MM.1S (cell line): ENCODE data around the gene USP38.

Source experiments
- DNase-seq: peaks from one replicate; pipeline ENCODE4 v3.0.0-alpha.2; 2015
- H2AFZ ChIP-seq: fragments of 300-600 bp; sonication (generic); 2 replicates; pipeline ENCODE4 v1.6.0; 2016; ENCODE audit warnings: antibody characterized with exemption, low read length
- H3F3A ChIP-seq: fragments of 300-600 bp; sonication (generic); 2 replicates; pipeline ENCODE4 v1.6.1; 2016; ENCODE audit warnings: mild to moderate bottlenecking, antibody characterized with exemption, low read length, moderate library complexity, mixed read lengths; ENCODE audit not compliant: insufficient read depth
- H3K27ac ChIP-seq: fragments of 300-600 bp; sonication (generic); 2 replicates; pipeline ENCODE4 v1.5.1; 2016; ENCODE audit warnings: mild to moderate bottlenecking, low read length
- H3K27me3 ChIP-seq: fragments of 300-600 bp; sonication (generic); replicated peaks from 2 replicates; pipeline ENCODE4 v1.6.0; 2016; ENCODE audit warnings: low read length; ENCODE audit not compliant: insufficient read depth
- H3K36me3 ChIP-seq: fragments of 300-600 bp; sonication (generic); replicated peaks from 2 replicates; pipeline ENCODE4 v1.6.1; 2016; ENCODE audit warnings: mild to moderate bottlenecking, low read length, mixed read lengths; ENCODE audit not compliant: insufficient read depth
- H3K4me1 ChIP-seq: fragments of 300-600 bp; sonication (generic); 2 replicates; pipeline ENCODE4 v1.6.1; 2016; ENCODE audit warnings: low read length, mixed read lengths
- H3K4me2 ChIP-seq: fragments of 300-600 bp; sonication (generic); 2 replicates; pipeline ENCODE4 v1.6.0; 2016; ENCODE audit warnings: low read depth, low read length
- H3K4me3 ChIP-seq: fragments of 300-600 bp; sonication (generic); 2 replicates; pipeline ENCODE4 v1.5.1; 2016; ENCODE audit warnings: low read length, mixed read lengths
- H3K79me2 ChIP-seq: fragments of 300-600 bp; sonication (generic); 2 replicates; pipeline ENCODE4 v1.6.1; 2016; ENCODE audit warnings: mixed run types, low read length, mixed read lengths
- H3K9ac ChIP-seq: fragments of 300-600 bp; sonication (generic); 2 replicates; pipeline ENCODE4 v1.6.1; 2016; ENCODE audit warnings: low read length, mixed read lengths
- H3K9me2 ChIP-seq: fragments of 300-600 bp; sonication (generic); replicated peaks from 2 replicates; pipeline ENCODE4 v1.6.1; 2016; ENCODE audit warnings: mild to moderate bottlenecking, low read length, mixed read lengths; ENCODE audit not compliant: insufficient read depth
- H3K9me3 ChIP-seq: fragments of 300-600 bp; sonication (generic); replicated peaks from 2 replicates; pipeline ENCODE4 v1.6.1; 2016; ENCODE audit warnings: mild to moderate bottlenecking, low read length, mixed read lengths; ENCODE audit not compliant: insufficient read depth
- H4K20me1 ChIP-seq: fragments of 300-600 bp; sonication (generic); 2 replicates; pipeline ENCODE4 v1.6.1; 2016; ENCODE audit warnings: mild to moderate bottlenecking, low read length, moderate library complexity, mixed read lengths; ENCODE audit not compliant: insufficient read depth
- EZH2 ChIP-seq: fragments of 300-600 bp; sonication (generic); optimal IDR thresholded peaks from 2 replicates; pipeline ENCODE3; 2017; ENCODE audit warnings: low read depth, mild to moderate bottlenecking, antibody characterized with exemption, low read length, mixed read lengths
- EZH2phosphoT487 ChIP-seq: fragments of 300-600 bp; sonication (generic); IDR thresholded peaks from 2 replicates; pipeline ENCODE4 v1.6.1; 2018; ENCODE audit warnings: antibody characterized with exemption, low read length
- TF ChIP-seq, protein P1 (sequence below): fragments of 300-600 bp; sonication (generic); IDR thresholded peaks from 2 replicates; pipeline ENCODE4 v1.5.1; 2016; ENCODE audit warnings: antibody characterized with exemption, low read length, mixed read lengths

Gene USP38

DNA sequence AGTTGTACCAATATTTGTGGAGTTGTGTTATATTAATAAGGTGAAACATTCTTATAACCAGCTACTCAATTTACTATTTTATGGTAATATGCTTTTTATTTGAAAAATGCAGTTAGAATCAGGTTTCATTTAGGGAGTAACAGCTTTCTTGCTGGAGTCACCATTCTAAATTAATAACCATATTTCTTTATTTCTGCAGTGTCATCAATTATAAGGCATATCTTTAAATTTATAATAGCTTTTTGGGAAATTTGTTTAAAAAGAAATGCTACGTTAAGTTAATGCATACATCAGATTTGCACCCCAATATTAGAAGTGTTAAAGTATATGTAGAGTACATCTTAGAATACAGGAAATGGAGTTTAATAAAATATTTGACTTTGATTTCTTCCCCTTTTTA lies 18.9 kb downstream of the USP38 start:
- Histone ChIP-seq H4K20me1 (0 out of 2 replicates have a peak, but pooled peaks cover 4% of the 10 kb centered on the region), H3K4me1 (no peaks in the 10 kb centered on the region), H2AFZ (no peak overlapping the region), H3K4me2 (no peak overlapping the region), H3K27me3 (no peaks in the 10 kb centered on the region), H3K9ac (no peak overlapping the region), H3K36me3 (peaks cover 9% of the 10 kb centered on the region; the same call in 1 of the 2 replicates), H3K79me2 (peaks cover 48% of the 10 kb centered on the region), H3K9me3 (no peaks in the 10 kb centered on the region), H3K27ac (no peak overlapping the region), H3K9me2 (no peaks in the 10 kb centered on the region), H3F3A (no peaks in the 10 kb centered on the region), H3K4me3 (no peak overlapping the region)
- no peak for TF ChIP-seq EZH2phosphoT487
- TF ChIP-seq, protein P1, sequence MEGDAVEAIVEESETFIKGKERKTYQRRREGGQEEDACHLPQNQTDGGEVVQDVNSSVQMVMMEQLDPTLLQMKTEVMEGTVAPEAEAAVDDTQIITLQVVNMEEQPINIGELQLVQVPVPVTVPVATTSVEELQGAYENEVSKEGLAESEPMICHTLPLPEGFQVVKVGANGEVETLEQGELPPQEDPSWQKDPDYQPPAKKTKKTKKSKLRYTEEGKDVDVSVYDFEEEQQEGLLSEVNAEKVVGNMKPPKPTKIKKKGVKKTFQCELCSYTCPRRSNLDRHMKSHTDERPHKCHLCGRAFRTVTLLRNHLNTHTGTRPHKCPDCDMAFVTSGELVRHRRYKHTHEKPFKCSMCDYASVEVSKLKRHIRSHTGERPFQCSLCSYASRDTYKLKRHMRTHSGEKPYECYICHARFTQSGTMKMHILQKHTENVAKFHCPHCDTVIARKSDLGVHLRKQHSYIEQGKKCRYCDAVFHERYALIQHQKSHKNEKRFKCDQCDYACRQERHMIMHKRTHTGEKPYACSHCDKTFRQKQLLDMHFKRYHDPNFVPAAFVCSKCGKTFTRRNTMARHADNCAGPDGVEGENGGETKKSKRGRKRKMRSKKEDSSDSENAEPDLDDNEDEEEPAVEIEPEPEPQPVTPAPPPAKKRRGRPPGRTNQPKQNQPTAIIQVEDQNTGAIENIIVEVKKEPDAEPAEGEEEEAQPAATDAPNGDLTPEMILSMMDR: no peak
- no peak for TF ChIP-seq EZH2
- no peak for DNase-seq

DNA sequence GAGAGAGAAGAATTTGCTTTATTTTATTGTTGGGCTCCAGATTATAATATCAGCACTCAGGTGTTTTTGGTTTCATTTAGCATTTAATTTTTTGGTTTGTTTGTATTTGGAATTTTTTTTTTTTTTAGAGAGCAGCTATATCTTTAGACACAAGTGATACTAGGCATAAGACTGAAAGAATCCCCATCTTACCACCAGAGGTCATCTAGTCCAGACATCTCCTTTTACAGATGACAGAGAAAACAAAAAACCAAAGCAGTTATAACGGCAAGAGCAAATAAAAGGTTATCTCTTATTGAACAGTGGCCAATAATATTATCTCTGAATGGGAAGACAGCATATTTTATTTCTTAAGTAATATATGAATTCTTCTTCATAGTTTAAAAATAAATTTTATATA lies 22.8 kb downstream of the USP38 start:
- no peaks in the 10 kb centered on the region; the same call in 1 of the 2 replicates for H4K20me1 ChIP-seq
- no peaks in the 10 kb centered on the region for H3F3A ChIP-seq
- no peak overlapping the region for H2AFZ ChIP-seq
- H3K4me2 ChIP-seq: no peak overlapping the region
- no peak overlapping the region for H3K4me3 ChIP-seq
- H3K79me2 ChIP-seq: peaks cover 40% of the 10 kb centered on the region
- no peak for TF ChIP-seq EZH2phosphoT487
- TF ChIP-seq, protein P1: peak; percentile 32
- no peaks in the 10 kb centered on the region for H3K4me1 ChIP-seq
- H3K9me3 ChIP-seq: no peaks in the 10 kb centered on the region
- H3K27ac ChIP-seq: no peak overlapping the region
- DNase-seq: peak; percentile 38
- peaks cover 3% of the 10 kb centered on the region; the same call in 1 of the 2 replicates for H3K36me3 ChIP-seq
- no peaks in the 10 kb centered on the region for H3K9me2 ChIP-seq
- no peak overlapping the region for H3K9ac ChIP-seq
- no peaks in the 10 kb centered on the region for H3K27me3 ChIP-seq

DNA sequence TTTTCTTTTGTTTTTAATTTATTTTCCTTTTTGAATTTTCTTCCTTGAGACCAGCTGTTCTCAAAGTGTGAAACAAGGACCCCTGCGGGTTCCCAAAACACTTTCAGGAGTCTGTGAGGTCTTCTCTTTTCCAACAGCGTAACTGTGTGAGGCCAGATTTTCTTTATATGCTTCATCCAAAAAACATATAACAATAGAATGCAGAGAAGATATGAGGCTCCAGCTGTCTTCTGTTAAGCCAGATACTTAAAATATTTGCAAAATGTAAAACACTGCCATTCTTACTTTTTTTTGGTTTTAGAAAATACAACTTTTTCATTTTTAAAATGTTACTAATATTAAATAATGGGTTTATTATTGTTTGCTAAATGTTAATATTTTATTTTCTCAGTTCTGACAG lies 27.8 kb downstream of the USP38 start:
- H3K4me1 ChIP-seq: no peaks in the 10 kb centered on the region
- no peak overlapping the region for H3K27ac ChIP-seq
- no peak for DNase-seq
- H3K9me2 ChIP-seq: no peaks in the 10 kb centered on the region
- H3K4me3 ChIP-seq: no peak overlapping the region
- no peaks in the 10 kb centered on the region for H3K9me3 ChIP-seq
- no peaks in the 10 kb centered on the region; the same call in 1 of the 2 replicates for H3K36me3 ChIP-seq
- H3K27me3 ChIP-seq: no peaks in the 10 kb centered on the region
- H3K9ac ChIP-seq: no peak overlapping the region
- H3F3A ChIP-seq: no peaks in the 10 kb centered on the region
- TF ChIP-seq EZH2phosphoT487: no peak
- TF ChIP-seq, protein P1: no peak
- TF ChIP-seq EZH2: no peak
- no peak overlapping the region for H2AFZ ChIP-seq
- no peak overlapping the region for H3K4me2 ChIP-seq
- no peaks in the 10 kb centered on the region; the same call in 1 of the 2 replicates for H4K20me1 ChIP-seq
- H3K79me2 ChIP-seq: peaks cover 6% of the 10 kb centered on the region; the same call in 1 of the 2 replicates
